Naive thymus-derived CD8-positive, alpha-beta T cell (primary cell): ENCODE data around the gene PMS1. TPM values are rescaled to one million over a fixed set of nuclear protein-coding genes. Genes with fewer than 3 reads are reported as not detected.

ENCODE experiments used
- ATAC-seq, 2 donors: fragments of 150-1000 bp; cut with Tn5 transposase in 1 of 2; sonication (Bioruptor Pico), chemical (Tn5 transposase) in 1 of 2; 1 replicate in 1 of 2; 2 replicates in 1 of 2; pipeline ENCODE4 v1.10.0; 2021; ENCODE audit warnings: mild to moderate bottlenecking in 2 of 2, moderate library complexity in 2 of 2
- POLR2A ChIA-PET: fragments of 350-600 bp; sonication (Branson Sonifier 250); formaldehyde crosslinking; loops from one replicate; lab custom pipeline; 2021; ENCODE audit warnings: antibody characterized with exemption; lab: Charles Lee
- DNase-seq, 10 donors: peaks; one replicate each; pipeline versions ENCODE4 v3.0.0 to v3.0.0-alpha.2; 2020 to 2022
- H3K27ac Mint-ChIP-seq, 10 donors: one replicate each; pipeline ENCODE4 v1.8.0; 2020 to 2022; ENCODE audit warnings: mild to moderate bottlenecking in 10 of 10, mixed read lengths in 10 of 10, moderate library complexity in 4 of 10, inconsistent platforms in 1 of 10
- H3K27me3 Mint-ChIP-seq, 5 donors: one replicate each; pipeline ENCODE4 v1.8.0; 2021 to 2022; ENCODE audit warnings: mixed read lengths in 5 of 5
- H3K36me3 Mint-ChIP-seq, 3 donors: one replicate each; pipeline ENCODE4 v1.8.0; 2020 to 2022; ENCODE audit warnings: mixed read lengths in 3 of 3, mild to moderate bottlenecking in 2 of 3, inconsistent platforms in 1 of 3
- H3K4me1 Mint-ChIP-seq, 4 donors: one replicate each; pipeline ENCODE4 v1.8.0; 2021 to 2022; ENCODE audit warnings: mixed read lengths in 4 of 4
- H3K4me3 Mint-ChIP-seq, 10 donors: one replicate each; pipeline ENCODE4 v1.8.0; 2020 to 2022; ENCODE audit warnings: mild to moderate bottlenecking in 10 of 10, mixed read lengths in 10 of 10, moderate library complexity in 6 of 10, inconsistent platforms in 1 of 10
- H3K9me3 Mint-ChIP-seq, 9 donors: one replicate each; pipeline ENCODE4 v1.8.0; 2020 to 2022; ENCODE audit warnings: mixed read lengths in 9 of 9, mild to moderate bottlenecking in 3 of 9, inconsistent platforms in 1 of 9, moderate library complexity in 1 of 9
- polyA plus RNA-seq, 3 donors: library from polyadenylated mRNA; unstranded; fragments of 300-500 nt; fragmentation: Illumina TruSeq; gene quantifications; one replicate each; pipeline ENCODE4 v1.2.3, GENCODE V29; 2021
- total RNA-seq, 8 experiments: library from RNA in 2 of 8; stranded (reverse) in 2 of 8; gene quantifications; one replicate each; pipeline ENCODE4 v1.2.3 and lab custom pipeline; 2021 to 2026

The PMS1 gene
- total and polyA plus RNA-seq, 5 experiments from 2014 or later: 14.9 to 30.3 (median 15.8) TPM

- POLR2A ChIA-PET: no interaction called here
- H3K27me3 Mint-ChIP-seq: no peaks in the 10 kb centered on the region
- peaks cover 8 to 78% (median 41%) of the 10 kb centered on the region in 3 donors for H3K36me3 Mint-ChIP-seq
- no peak overlapping the region for H3K27ac Mint-ChIP-seq
- H3K4me3 Mint-ChIP-seq: no peak overlapping the region
- ATAC-seq: no peak
- no peak for DNase-seq
- H3K4me1 Mint-ChIP-seq: peaks cover 0 to 2% (median 0%) of the 10 kb centered on the region in 4 donors
- no peaks in the 10 kb centered on the region for H3K9me3 Mint-ChIP-seq
These were observed 65.3 kb downstream of the PMS1 start for GRCh38 chr2:189849550-189849949.

GRCh38 chr2:189851174-189851826, 67.0 kb downstream of the PMS1 start:
- H3K27me3 Mint-ChIP-seq: no peaks in the 10 kb centered on the region
- ATAC-seq (no peak), DNase-seq (no peak)
- no peak overlapping the region for H3K4me3 Mint-ChIP-seq
- peaks cover 0 to 2% (median 0%) of the 10 kb centered on the region in 4 donors for H3K4me1 Mint-ChIP-seq
- POLR2A ChIA-PET: no interaction called here
- no peak overlapping the region for H3K27ac Mint-ChIP-seq
- no peaks in the 10 kb centered on the region for H3K9me3 Mint-ChIP-seq
- H3K36me3 Mint-ChIP-seq: peaks cover 5 to 75% (median 39%) of the 10 kb centered on the region in 3 donors

- ATAC-seq (no peak), DNase-seq (no peak)
- Mint-ChIP-seq H3K27ac (no peak overlapping the region), H3K4me1 (no peaks in the 10 kb centered on the region), H3K36me3 (peaks cover 0 to 58% (median 33%) of the 10 kb centered on the region in 3 donors), H3K9me3 (no peaks in the 10 kb centered on the region), H3K4me3 (no peak overlapping the region), H3K27me3 (no peaks in the 10 kb centered on the region)
- POLR2A ChIA-PET: no interaction called here
These were observed 69.9 kb downstream of the PMS1 start for GRCh38 chr2:189854187-189854586.

- ATAC-seq (no peak), DNase-seq (no peak)
- POLR2A ChIA-PET: no interaction called here
- peaks cover 0 to 52% (median 30%) of the 10 kb centered on the region in 3 donors for H3K36me3 Mint-ChIP-seq
- H3K4me3 Mint-ChIP-seq: no peak overlapping the region
- no peak overlapping the region for H3K27ac Mint-ChIP-seq
- H3K4me1 Mint-ChIP-seq: no peaks in the 10 kb centered on the region
- H3K27me3 Mint-ChIP-seq: no peaks in the 10 kb centered on the region
- H3K9me3 Mint-ChIP-seq: no peaks in the 10 kb centered on the region
These were observed 70.7 kb downstream of the PMS1 start for GRCh38 chr2:189854940-189855339.

- Mint-ChIP-seq H3K27ac (no peak overlapping the region), H3K4me3 (no peak overlapping the region), H3K27me3 (no peaks in the 10 kb centered on the region), H3K9me3 (no peaks in the 10 kb centered on the region), H3K4me1 (no peaks in the 10 kb centered on the region), H3K36me3 (peaks cover 9 to 52% (median 38%) of the 10 kb centered on the region in 3 donors)
- no peak for ATAC-seq
- no peak for DNase-seq
- POLR2A ChIA-PET: no interaction called here
These were observed 74.0 kb downstream of the PMS1 start for GRCh38 chr2:189858291-189858690.

- DNase-seq (no peak), ATAC-seq (no peak)
- no peak overlapping the region for H3K27ac Mint-ChIP-seq
- H3K4me3 Mint-ChIP-seq: no peak overlapping the region
- peaks cover 9 to 47% (median 34%) of the 10 kb centered on the region in 3 donors for H3K36me3 Mint-ChIP-seq
- POLR2A ChIA-PET: no interaction called here
- H3K9me3 Mint-ChIP-seq: no peaks in the 10 kb centered on the region
- no peaks in the 10 kb centered on the region for H3K27me3 Mint-ChIP-seq
- H3K4me1 Mint-ChIP-seq: no peaks in the 10 kb centered on the region
These were observed 75.9 kb downstream of the PMS1 start for GRCh38 chr2:189860161-189860560.

- POLR2A ChIA-PET: no interaction called here
- H3K36me3 Mint-ChIP-seq: peaks cover 9 to 43% (median 36%) of the 10 kb centered on the region in 3 donors
- H3K27me3 Mint-ChIP-seq: no peaks in the 10 kb centered on the region
- H3K9me3 Mint-ChIP-seq: no peaks in the 10 kb centered on the region
- ATAC-seq (no peak), DNase-seq (no peak)
- no peaks in the 10 kb centered on the region for H3K4me1 Mint-ChIP-seq
- H3K4me3 Mint-ChIP-seq: no peak overlapping the region
- peak overlapping the region in 1 of 10 donors; percentile 10 for H3K27ac Mint-ChIP-seq
These were observed 78.5 kb downstream of the PMS1 start for GRCh38 chr2:189862751-189863150.

- no peaks in the 10 kb centered on the region for H3K9me3 Mint-ChIP-seq
- DNase-seq (no peak), ATAC-seq (no peak)
- no peak overlapping the region for H3K27ac Mint-ChIP-seq
- H3K36me3 Mint-ChIP-seq: peaks cover 9 to 49% (median 38%) of the 10 kb centered on the region in 3 donors
- no peaks in the 10 kb centered on the region for H3K4me1 Mint-ChIP-seq
- no peaks in the 10 kb centered on the region for H3K27me3 Mint-ChIP-seq
- POLR2A ChIA-PET: no interaction called here
- H3K4me3 Mint-ChIP-seq: no peak overlapping the region
These were observed 81.6 kb downstream of the PMS1 start for GRCh38 chr2:189865826-189866225.

- Mint-ChIP-seq H3K36me3 (peaks cover 9 to 49% (median 42%) of the 10 kb centered on the region in 3 donors), H3K4me1 (no peaks in the 10 kb centered on the region), H3K9me3 (no peaks in the 10 kb centered on the region), H3K27me3 (no peaks in the 10 kb centered on the region), H3K27ac (no peak overlapping the region), H3K4me3 (no peak overlapping the region)
- no peak for DNase-seq
- no peak for ATAC-seq
- POLR2A ChIA-PET: no interaction called here
These were observed 82.0 kb downstream of the PMS1 start for GRCh38 chr2:189866296-189866695.

- H3K4me1 Mint-ChIP-seq: peaks cover 0 to 2% (median 0%) of the 10 kb centered on the region in 4 donors
- H3K9me3 Mint-ChIP-seq: no peaks in the 10 kb centered on the region
- H3K36me3 Mint-ChIP-seq: peaks cover 0 to 37% (median 33%) of the 10 kb centered on the region in 3 donors
- H3K27me3 Mint-ChIP-seq: no peaks in the 10 kb centered on the region
- ATAC-seq (no peak), DNase-seq (no peak)
- H3K4me3 Mint-ChIP-seq: no peak overlapping the region
- no peak overlapping the region for H3K27ac Mint-ChIP-seq
- POLR2A ChIA-PET: no interaction called here
These were observed 84.6 kb downstream of the PMS1 start for GRCh38 chr2:189868896-189869295.

- Mint-ChIP-seq H3K9me3 (peaks cover 0 to 7% (median 0%) of the 10 kb centered on the region in 9 donors), H3K4me3 (no peak overlapping the region), H3K27me3 (no peaks in the 10 kb centered on the region), H3K36me3 (peaks cover 5 to 44% (median 42%) of the 10 kb centered on the region in 3 donors), H3K4me1 (peaks cover 6 to 13% (median 8%) of the 10 kb centered on the region in 4 donors), H3K27ac (peak overlapping the region in 1 of 10 donors; percentile 25)
- DNase-seq: no peak
- no peak for ATAC-seq
- POLR2A ChIA-PET: no interaction called here
These were observed 86.3 kb downstream of the PMS1 start for GRCh38 chr2:189870381-189871085.

- H3K36me3 Mint-ChIP-seq: peaks cover 21 to 50% (median 46%) of the 10 kb centered on the region in 3 donors
These were observed 89.4 kb downstream of the PMS1 start for GRCh38 chr2:189873696-189874095.

GRCh38 chr2:189874586-189875320, 90.5 kb downstream of the PMS1 start:
- POLR2A ChIA-PET: no interaction called here
- ATAC-seq: no peak
- Mint-ChIP-seq H3K27ac (peak overlapping the region in 3 of 10 donors; percentile 3 to 37 (median 13)), H3K4me1 (peaks cover 6 to 17% (median 8%) of the 10 kb centered on the region in 4 donors), H3K4me3 (no peak overlapping the region), H3K36me3 (peaks cover 21 to 51% (median 46%) of the 10 kb centered on the region in 3 donors), H3K9me3 (peaks cover 0 to 10% (median 0%) of the 10 kb centered on the region in 9 donors), H3K27me3 (no peaks in the 10 kb centered on the region)
- DNase-seq: no peak

More at GRCh38 chr2:189873696-189874095, 89.4 kb downstream of the PMS1 start:
- Mint-ChIP-seq H3K27ac (no peak overlapping the region), H3K27me3 (no peaks in the 10 kb centered on the region), H3K4me3 (no peak overlapping the region), H3K9me3 (peaks cover 0 to 10% (median 0%) of the 10 kb centered on the region in 9 donors), H3K4me1 (peaks cover 6 to 17% (median 8%) of the 10 kb centered on the region in 4 donors)
- POLR2A ChIA-PET: no interaction called here
- no peak for ATAC-seq
- DNase-seq: no peak
